ENCODE measurements around the gene CT45A9.
"Not testable (repeated sequence)": the region's sequence is repeated elsewhere in the genome, so short reads cannot be mapped to it uniquely, and the experiment has no call there.

Gene CT45A9, protein sequence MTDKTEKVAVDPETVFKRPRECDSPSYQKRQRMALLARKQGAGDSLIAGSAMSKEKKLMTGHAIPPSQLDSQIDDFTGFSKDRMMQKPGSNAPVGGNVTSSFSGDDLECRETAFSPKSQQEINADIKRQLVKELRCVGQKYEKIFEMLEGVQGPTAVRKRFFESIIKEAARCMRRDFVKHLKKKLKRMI

DNA sequence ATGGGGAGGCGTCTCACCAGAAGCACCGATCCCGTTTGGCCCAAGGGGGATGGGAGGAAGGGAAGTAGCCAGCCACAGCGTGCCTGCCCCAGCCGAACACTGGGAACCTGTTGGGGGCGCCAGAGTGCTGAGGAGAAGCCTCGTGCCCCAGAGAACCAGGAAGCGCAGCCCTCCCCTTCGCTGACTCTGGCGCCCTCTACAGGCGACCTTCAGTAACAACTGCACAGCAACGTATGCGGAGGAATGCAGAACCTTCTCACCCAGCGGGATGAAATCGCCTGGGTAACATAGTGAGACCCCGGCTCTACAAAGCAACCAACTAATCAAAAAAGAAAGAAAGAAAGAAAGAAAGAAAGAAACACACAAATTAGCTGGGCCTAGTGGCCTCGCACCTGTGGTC lies at the start of gene CT45A9:
TSS of gene CT45A9 (minus strand) at position 101 of the 400 bp plus-strand sequence. CDS start 3,751 bp downstream, outside the sequence.
- DNase-seq (ENCODE audit: low read depth) = not testable (repeated sequence)

GRCh38 chrX:135920516-135920915 lies 48.9 kb upstream of the CT45A9 start:
- DNase-seq (ENCODE audit: low read depth) = not testable (repeated sequence)

DNA sequence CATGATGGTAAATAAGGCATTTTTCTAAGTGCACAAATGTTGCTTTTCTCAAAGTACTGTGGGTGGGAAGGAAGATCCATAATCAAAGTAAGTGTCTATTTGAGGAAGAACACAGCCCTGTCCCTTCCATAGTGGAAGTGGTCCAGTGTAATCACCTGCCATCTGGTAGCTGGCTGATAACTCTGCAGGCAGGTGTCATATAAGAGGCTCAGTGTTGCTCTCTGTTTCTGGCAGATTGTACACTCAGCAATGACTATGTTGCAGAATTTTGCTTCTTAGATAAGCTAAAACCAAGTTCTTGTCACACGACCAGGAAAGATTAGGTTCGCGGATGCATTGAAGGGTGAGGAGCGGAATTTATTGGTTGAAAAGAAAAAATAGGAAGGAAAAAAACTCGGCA lies 42.8 kb upstream of the CT45A9 start:
- DNase-seq (ENCODE audit: low read depth) = no peak

- no peak for DNase-seq (ENCODE audit: low read depth)
These were observed 38.6 kb upstream of the CT45A9 start for GRCh38 chrX:135910251-135910650.

DNA sequence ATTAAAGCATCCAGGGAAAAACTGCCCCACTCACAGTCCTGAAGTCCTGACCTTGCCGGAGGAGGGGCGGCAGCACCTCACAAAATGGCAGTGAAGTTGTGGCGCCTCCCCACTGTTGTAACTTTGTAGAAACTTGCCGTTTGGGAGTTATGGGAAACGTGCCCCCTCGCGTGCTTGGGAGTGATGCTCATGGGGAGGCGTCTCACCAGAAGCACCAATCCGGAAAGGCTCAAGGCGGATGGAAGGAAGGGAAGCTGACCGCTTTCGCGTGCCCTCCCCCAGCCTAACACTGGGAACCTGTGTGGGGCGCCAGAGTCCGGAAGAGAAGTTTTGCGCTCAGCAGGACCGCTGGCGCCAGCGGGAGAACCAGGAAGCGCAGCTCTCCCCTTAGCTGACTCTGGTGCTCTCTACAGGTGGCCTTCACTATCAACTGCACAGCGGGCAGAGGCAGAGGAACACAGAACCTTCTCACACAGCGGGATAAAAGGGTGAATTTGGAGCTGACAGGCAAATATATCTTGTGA lies 21.7 kb upstream of the CT45A9 start, which contains the start of the genes CT45A10 and SAGE1:
TSS of gene CT45A10 (minus strand) at position 151 of the 524 bp plus-strand sequence. CDS start 8,100 bp downstream, outside the sequence.
TSS of gene SAGE1 (plus strand) at position 423 of the 524 bp plus-strand sequence. CDS start 2,527 bp downstream, outside the sequence.
- DNase-seq (ENCODE audit: low read depth) = no peak

GRCh38 chrX:135892781-135893180 lies 21.2 kb upstream of the CT45A9 start:
- no peak for DNase-seq (ENCODE audit: low read depth)

GRCh38 chrX:135890087-135890585 lies 18.5 kb upstream of the CT45A9 start:
- DNase-seq (ENCODE audit: low read depth) = no peak

DNA sequence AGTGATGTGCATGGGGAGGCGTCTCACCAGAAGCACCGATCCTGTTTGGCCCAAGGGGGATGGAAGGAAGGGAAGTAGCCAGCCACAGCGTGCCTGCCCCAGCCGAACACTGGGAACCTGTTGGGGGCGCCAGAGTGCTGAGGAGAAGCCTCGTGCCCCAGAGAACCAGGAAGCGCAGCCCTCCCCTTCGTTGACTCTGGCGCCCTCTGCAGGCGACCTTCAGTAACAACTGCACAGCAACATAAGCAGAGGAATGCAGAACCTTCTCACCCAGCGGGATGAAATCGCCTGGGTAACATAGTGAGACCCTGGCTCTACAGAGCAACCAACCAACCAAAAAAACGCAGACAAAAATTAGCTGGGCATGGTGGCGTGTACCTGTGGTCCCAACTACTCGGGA lies 17.4 kb upstream of the CT45A9 start:
- DNase-seq (ENCODE audit: low read depth) = peak; percentile 22

- DNase-seq (ENCODE audit: low read depth) = not testable (repeated sequence)
These were observed 16.6 kb upstream of the CT45A9 start for GRCh38 chrX:135888230-135888629.

DNA sequence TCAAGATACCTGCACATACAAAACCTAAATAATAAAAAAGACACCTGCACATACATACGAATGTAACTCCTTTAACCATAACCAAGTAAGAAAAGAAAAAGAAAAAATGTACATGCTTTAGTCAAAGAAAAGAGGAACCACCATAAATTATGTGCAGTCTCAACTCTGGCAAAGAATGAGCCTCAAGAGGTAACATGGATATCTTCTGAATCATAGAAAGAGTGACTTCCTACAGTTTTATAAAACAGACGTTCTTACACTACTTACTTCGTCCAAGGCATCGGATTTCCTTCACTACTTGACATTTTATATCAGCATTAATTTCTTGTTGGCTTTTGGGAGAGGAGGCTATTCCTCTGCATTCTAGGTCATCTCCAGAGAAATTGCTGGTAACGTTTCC lies 11.1 kb upstream of the CT45A9 start:
- DNase-seq (ENCODE audit: low read depth) = not testable (repeated sequence)

DNA sequence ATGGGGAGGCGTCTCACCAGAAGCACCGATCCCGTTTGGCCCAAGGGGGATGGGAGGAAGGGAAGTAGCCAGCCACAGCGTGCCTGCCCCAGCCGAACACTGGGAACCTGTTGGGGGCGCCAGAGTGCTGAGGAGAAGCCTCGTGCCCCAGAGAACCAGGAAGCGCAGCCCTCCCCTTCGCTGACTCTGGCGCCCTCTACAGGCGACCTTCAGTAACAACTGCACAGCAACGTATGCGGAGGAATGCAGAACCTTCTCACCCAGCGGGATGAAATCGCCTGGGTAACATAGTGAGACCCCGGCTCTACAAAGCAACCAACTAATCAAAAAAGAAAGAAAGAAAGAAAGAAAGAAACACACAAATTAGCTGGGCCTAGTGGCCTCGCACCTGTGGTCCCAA lies 17.2 kb downstream of the CT45A9 start, which contains the start of gene CT45A8:
TSS of gene CT45A8 (minus strand) at position 101 of the 400 bp plus-strand sequence. CDS start 3,755 bp downstream, outside the sequence.
- not testable (repeated sequence) for DNase-seq (ENCODE audit: low read depth)

DNA sequence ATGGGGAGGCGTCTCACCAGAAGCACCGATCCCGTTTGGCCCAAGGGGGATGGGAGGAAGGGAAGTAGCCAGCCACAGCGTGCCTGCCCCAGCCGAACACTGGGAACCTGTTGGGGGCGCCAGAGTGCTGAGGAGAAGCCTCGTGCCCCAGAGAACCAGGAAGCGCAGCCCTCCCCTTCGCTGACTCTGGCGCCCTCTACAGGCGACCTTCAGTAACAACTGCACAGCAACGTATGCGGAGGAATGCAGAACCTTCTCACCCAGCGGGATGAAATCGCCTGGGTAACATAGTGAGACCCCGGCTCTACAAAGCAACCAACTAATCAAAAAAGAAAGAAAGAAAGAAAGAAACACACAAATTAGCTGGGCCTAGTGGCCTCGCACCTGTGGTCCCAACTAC lies 34.4 kb downstream of the CT45A9 start, which contains the start of gene CT45A7:
TSS of gene CT45A7 (minus strand) at position 101 of the 400 bp plus-strand sequence. CDS start 3,747 bp downstream, outside the sequence.
- not testable (repeated sequence) for DNase-seq (ENCODE audit: low read depth)

GRCh38 chrX:135819912-135820311 lies 51.7 kb downstream of the CT45A9 start, which contains the start of gene CT45A2:
CT45A2 (minus strand) TSS chrX:135820012; CDS start chrX:135816265, 3,747 bp downstream.
- not testable (repeated sequence) for DNase-seq (ENCODE audit: low read depth)
